ENCODE measurements around the gene PROK1.
A peak's percentile ranks its signal among the peaks of the same experiment; 100 is the strongest.

PROK1 gene

DNA sequence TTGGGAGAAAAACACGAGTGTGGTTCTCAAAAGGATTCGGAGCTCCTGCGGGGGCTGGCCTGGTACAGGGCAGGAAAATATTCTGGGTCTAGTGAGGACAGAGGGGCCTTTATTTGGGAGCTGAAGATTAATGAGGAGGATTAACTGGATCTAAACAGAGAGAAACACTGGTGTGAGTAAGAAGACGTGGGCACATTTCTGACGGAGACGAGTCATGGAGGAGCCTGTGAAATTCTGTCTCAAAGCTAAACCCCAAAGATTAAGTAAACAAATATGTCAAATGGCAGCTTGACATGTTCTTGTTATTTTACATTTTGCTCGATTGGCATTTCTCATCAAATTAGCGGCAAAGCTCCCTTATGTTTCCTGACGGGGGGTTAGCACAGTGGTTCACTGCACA lies 12.8 kb downstream of the PROK1 start:
- no peak for DNase-seq
- Mint-ChIP-seq H3K4me1 (no peaks in the 10 kb centered on the region), H3K36me3 (no peaks in the 10 kb centered on the region), H3K27me3 (peaks cover 14% of the 10 kb centered on the region), H3K9me3 (no peaks in the 10 kb centered on the region), H3K27ac (no peak overlapping the region), H3K4me3 (no peak overlapping the region)
- CTCF ChIA-PET: interaction anchor here (0.9 to 4.5 kb wide), 8 partner anchors 10 to 267 kb away, joined by 3 to 29 read pairs (median 6); no protein-coding TSS in a partner anchor

DNA sequence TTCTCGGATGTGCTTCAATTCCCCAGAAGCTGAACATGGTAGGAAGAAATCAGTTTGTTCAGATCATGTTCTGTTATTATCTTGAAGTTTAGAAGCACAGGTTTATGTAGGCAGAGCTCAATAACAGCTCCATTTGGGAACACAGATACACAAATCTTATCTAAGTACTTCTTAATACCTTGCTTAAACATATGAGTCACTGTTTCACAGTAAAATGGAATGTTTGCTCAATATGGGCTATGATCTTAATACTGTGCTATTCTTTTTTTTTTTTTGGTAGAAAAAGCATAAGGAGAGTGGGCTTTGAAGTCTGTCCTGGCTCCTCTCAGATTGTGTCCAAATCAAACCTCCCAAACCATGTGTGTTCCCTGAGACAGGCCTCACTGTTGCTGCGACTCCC lies 13.4 kb downstream of the PROK1 start:
- Mint-ChIP-seq H3K36me3 (no peaks in the 10 kb centered on the region), H3K4me1 (no peaks in the 10 kb centered on the region), H3K9me3 (no peaks in the 10 kb centered on the region), H3K27ac (no peak overlapping the region), H3K4me3 (no peak overlapping the region), H3K27me3 (peaks cover 14% of the 10 kb centered on the region)
- DNase-seq: no peak
- CTCF ChIA-PET: interaction anchor here (0.9 to 4.5 kb wide), 8 partner anchors 9 to 268 kb away, joined by 3 to 29 read pairs (median 7); no protein-coding TSS in a partner anchor

DNA sequence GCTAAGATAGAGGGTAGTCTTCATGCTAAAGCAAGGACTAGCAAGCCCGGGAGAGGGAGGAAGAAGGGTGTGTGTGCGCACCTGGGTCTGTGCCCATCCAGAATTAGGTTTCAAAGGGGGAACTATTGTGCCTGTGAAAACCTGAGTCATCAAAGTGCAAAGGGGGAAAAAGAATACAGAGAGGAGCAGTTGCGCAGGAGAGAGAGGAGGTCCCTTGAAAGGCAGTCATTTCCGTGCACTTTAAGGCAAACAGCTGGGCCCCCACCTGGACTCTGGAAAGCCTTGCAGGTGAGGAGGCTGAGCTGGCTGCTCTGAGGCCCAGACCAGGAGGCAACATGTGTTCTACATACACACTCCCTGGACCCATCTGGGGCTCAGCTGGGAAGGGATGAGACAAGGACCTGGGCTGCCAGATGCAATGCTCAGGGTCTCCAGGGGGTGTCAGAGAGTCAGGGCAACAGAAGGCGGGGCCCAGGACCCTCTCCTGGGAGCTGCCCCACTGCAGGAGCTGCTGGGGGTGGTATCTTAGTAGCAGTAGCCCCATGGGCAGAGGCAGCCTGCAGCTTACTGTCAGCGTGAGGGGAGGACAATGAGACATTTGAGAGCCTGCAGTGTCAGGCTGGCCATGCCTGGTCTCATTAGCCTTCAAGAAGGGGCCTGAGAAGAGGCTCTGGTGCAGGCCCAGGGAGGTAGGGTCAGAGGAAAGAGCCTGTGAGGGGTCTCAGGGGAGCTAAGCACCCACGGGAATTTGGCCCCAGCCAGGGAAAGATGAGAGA lies 14.3 kb downstream of the PROK1 start:
- no peaks in the 10 kb centered on the region for H3K9me3 Mint-ChIP-seq
- CTCF ChIA-PET: interaction anchor here (0.7 to 4.5 kb wide), 8 partner anchors 31 to 467 kb away, joined by 3 to 29 read pairs (median 6); no protein-coding TSS in a partner anchor

DNA sequence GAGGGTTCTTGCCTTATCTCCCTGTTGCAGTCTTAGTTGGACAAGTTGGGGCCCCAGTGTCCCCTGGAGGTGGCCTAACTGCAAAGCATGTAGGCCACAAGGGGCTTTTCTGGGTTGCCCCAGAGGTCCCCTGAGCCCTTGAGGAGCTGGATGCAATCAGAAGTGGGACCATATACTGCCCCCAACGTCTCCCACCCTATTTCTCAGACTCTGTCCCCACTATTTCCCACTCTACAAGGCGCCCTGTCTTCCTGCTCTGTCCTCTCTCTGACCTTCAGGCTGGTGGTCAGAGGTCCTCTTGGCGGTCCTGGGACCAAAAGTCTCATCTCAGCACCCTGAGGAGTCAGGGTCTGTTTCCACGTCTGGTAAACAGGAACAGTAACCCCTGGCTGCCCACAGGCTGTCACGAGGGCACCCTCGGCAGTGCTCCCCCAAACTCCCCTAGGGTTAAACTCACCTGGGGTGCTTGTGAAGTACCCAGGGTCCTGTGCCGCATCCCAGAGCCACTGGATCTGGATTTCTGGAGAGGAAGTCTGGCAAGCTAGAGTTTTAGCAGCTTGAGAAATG lies 14.9 kb downstream of the PROK1 start:
- CTCF ChIA-PET: interaction anchor here (0.7 to 4.5 kb wide), 8 partner anchors 30 to 467 kb away, joined by 3 to 29 read pairs (median 3); no protein-coding TSS in a partner anchor
- no peaks in the 10 kb centered on the region for H3K36me3 Mint-ChIP-seq
- no peak overlapping the region for H3K4me3 Mint-ChIP-seq
- no peak for DNase-seq
- H3K27me3 Mint-ChIP-seq: peaks cover 17% of the 10 kb centered on the region
- H3K4me1 Mint-ChIP-seq: no peaks in the 10 kb centered on the region
- H3K27ac Mint-ChIP-seq: no peak overlapping the region
- no peaks in the 10 kb centered on the region for H3K9me3 Mint-ChIP-seq

More for the DNA sequence above, 14.3 kb downstream of the PROK1 start:
- H3K4me1 Mint-ChIP-seq: no peaks in the 10 kb centered on the region
- H3K4me3 Mint-ChIP-seq: no peak overlapping the region
- no peak overlapping the region for H3K27ac Mint-ChIP-seq
- H3K27me3 Mint-ChIP-seq: peaks cover 14% of the 10 kb centered on the region
- no peaks in the 10 kb centered on the region for H3K36me3 Mint-ChIP-seq
- DNase-seq: no peak

DNA sequence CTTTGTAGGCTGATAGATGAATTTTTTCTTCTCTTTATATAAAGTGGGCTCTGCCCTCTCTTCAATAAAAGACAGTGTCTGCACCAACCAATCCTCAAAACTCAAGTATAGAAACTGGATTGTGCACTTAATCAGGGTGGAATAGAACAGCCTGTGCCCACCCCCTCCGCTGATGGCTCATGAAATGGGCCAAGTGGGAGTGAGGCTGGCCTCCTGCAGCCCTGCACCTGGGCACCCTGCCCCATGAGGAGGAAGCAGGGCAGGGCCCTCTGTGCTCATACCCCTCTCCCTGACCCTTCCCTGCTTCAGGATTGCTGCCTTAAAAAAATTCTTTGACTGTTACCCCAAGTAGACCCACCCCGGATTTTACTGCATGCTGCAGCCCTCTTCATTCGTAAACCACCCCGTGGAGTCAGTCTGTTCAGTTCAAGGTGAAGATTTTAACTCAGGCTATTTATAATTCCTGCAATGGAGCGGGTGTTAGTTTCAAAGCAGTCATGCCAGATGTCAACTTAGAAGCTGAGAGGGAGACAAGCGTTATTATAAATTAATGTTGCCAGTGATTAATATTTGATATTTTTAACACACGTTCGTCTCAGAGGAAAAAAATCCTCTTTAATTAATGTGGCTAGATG lies 15.8 kb downstream of the PROK1 start:
- Mint-ChIP-seq H3K27me3 (peaks cover 23% of the 10 kb centered on the region), H3K4me1 (no peaks in the 10 kb centered on the region), H3K4me3 (no peak overlapping the region), H3K27ac (no peak overlapping the region), H3K9me3 (no peaks in the 10 kb centered on the region), H3K36me3 (no peaks in the 10 kb centered on the region)
- DNase-seq: no peak
- CTCF ChIA-PET: interaction anchor here (3.0 to 4.4 kb wide), 2 partner anchors 29 to 259 kb away, joined by 10 to 29 read pairs; no protein-coding TSS in a partner anchor

DNA sequence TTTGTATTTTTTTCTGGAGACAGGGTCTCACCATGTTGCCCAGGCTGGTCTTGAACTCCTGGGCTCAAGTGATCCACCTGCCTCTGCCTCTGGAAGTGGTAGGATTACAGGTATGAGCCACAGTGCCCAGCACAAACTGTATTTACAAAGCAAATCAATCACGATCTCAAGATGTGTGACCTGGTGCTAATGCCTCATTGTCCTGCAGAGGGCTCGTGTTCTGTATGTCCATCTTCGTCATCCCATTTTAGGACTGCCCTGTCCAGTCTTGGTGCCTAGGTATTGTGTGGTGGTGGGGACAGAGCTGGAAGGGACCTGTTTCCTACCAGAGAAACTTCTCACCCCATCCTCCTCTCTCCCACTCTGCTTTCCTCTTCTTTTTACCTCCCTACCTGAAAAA lies 20.2 kb downstream of the PROK1 start:
- H3K9me3 Mint-ChIP-seq: no peaks in the 10 kb centered on the region
- H3K36me3 Mint-ChIP-seq: no peaks in the 10 kb centered on the region
- no peaks in the 10 kb centered on the region for H3K4me1 Mint-ChIP-seq
- CTCF ChIA-PET: no interaction called here
- H3K27ac Mint-ChIP-seq: no peak overlapping the region
- peaks cover 10% of the 10 kb centered on the region for H3K27me3 Mint-ChIP-seq
- H3K4me3 Mint-ChIP-seq: no peak overlapping the region
- DNase-seq: no peak

DNA sequence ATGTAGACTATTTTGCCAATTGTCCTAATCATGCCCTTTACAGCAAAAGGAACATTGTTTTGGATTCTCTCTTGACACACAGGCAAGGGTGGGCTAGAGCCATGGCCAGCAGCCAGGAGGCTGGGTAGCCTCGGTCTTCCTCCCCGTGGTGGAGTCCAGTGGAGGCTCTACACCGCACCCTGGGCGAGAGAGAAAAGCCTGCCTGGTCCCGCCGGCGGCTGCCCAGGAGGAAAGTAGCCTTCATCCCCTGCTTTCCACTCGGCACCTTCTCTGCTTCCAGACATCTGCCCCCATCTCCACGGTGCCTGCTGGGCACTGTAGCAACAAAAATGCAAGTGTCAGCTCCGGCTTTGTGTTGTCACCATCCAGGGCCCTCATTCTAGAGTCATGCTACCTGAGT lies 21.6 kb downstream of the PROK1 start:
- H3K9me3 Mint-ChIP-seq: no peaks in the 10 kb centered on the region
- no peak for DNase-seq
- peak overlapping the region; percentile 8 for H3K27ac Mint-ChIP-seq
- H3K36me3 Mint-ChIP-seq: no peaks in the 10 kb centered on the region
- peaks cover 9% of the 10 kb centered on the region for H3K27me3 Mint-ChIP-seq
- no peaks in the 10 kb centered on the region for H3K4me1 Mint-ChIP-seq
- CTCF ChIA-PET: interaction anchor here (0.7 to 3.2 kb wide), 3 partner anchors 23 to 265 kb away, joined by 3 to 15 read pairs (median 3); no protein-coding TSS in a partner anchor
- H3K4me3 Mint-ChIP-seq: no peak overlapping the region

DNA sequence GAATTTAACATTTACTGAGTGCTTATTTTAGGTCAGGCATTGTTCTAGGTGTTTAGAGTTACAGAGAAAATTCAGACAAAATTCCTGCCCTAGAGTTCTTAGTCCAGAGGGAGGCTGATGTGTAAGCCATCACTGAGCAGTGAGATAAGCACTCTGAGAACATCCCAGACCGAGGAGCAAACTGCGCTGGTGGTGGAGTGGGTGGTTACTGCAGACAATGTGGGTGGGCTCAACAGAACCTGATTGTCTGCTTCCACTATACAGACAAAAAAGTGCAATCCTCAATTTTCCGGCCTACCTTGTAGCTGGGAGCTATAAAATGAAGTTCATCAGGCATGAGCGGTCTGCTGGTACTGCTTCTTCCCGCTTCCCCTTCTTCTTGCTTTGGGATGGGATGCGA lies 23.5 kb downstream of the PROK1 start:
- H3K36me3 Mint-ChIP-seq: no peaks in the 10 kb centered on the region
- no peak overlapping the region for H3K4me3 Mint-ChIP-seq
- no peaks in the 10 kb centered on the region for H3K9me3 Mint-ChIP-seq
- peaks cover 13% of the 10 kb centered on the region for H3K27me3 Mint-ChIP-seq
- no peaks in the 10 kb centered on the region for H3K4me1 Mint-ChIP-seq
- H3K27ac Mint-ChIP-seq: no peak overlapping the region
- DNase-seq: no peak
- CTCF ChIA-PET: interaction anchor here (0.7 to 3.2 kb wide), 5 partner anchors 10 to 277 kb away, joined by 3 to 15 read pairs (median 3); no protein-coding TSS in a partner anchor

DNA sequence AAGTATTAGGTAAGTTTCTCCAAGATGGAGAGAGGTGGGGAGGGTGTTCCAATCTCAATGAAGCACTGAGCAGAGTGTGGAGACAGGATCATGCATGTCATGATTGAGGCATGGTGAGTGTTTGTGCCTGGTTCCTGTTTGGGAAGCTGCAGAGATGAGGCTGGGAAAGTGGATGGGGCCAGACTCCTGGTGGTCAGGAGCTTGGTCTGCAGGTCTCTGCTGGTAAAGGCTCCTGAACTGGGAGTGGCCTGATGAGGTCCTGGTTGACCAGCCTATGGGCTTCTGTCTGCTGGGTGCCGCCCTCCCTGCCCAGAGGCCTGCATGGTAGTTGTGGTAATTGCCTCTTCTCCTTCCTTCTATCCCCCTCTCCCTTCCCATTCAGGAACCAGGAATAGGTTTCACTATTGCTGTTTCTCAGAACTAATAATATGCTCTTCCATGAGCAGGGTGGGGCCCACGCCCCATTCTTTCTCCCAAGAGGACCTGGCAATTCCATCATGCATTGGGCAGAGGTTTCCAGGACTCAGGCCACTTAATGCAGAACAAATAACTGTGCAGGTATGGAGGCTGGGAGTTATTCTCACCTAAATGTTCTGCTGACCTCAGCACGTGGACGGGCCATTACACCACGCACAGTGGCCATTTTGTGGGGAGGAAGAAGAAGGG lies 24.5 kb downstream of the PROK1 start:
- Mint-ChIP-seq H3K27me3 (peaks cover 13% of the 10 kb centered on the region), H3K9me3 (no peaks in the 10 kb centered on the region), H3K36me3 (no peaks in the 10 kb centered on the region), H3K27ac (no peak overlapping the region), H3K4me1 (no peaks in the 10 kb centered on the region), H3K4me3 (no peak overlapping the region)
- CTCF ChIA-PET: interaction anchor here (3.2 kb wide), 1 partner anchor 20 kb away, joined by 15 read pairs; no protein-coding TSS in a partner anchor
- DNase-seq: no peak

DNA sequence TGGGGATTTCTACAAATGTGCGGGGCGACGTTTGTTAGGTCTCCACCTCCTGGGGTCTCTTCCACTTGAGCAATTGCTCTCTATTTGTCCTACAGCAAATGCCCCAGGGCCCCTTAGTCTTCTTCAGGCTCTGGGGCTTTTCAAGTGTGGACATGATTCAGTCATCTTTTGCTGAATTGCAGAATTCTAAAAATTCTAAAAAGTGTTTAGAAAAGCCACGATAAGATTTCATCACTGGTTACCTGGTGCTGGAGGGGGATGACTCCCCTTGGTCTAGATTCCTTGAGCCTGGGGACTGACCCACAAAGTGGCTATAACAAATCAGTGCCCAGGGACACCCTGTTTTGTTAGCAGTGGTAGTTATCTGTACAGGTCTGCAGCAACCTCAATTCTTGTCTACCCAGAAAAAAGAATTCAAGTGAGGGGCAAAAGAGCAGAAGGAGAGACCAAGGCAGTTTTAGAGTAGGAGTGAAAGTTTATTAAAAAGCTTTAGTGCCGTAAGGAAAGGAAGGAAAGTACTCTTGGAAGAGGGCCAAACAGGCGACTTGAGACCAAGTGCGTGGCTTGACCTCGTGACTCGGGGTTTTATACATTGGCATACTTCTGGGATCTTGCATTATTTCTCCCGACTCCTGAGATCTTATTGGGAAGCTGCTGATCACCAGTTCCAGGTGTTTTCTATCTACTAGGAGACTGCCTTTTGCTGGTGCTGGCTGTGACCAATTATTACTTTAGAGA lies 25.2 kb downstream of the PROK1 start:
- Mint-ChIP-seq H3K27ac (no peak overlapping the region), H3K27me3 (peaks cover 6% of the 10 kb centered on the region), H3K4me3 (no peak overlapping the region), H3K4me1 (no peaks in the 10 kb centered on the region), H3K9me3 (no peaks in the 10 kb centered on the region), H3K36me3 (no peaks in the 10 kb centered on the region)
- DNase-seq: no peak
- CTCF ChIA-PET: interaction anchor here (7.5 kb wide), 1 partner anchor 20 kb away, joined by 57 read pairs; no protein-coding TSS in a partner anchor

DNA sequence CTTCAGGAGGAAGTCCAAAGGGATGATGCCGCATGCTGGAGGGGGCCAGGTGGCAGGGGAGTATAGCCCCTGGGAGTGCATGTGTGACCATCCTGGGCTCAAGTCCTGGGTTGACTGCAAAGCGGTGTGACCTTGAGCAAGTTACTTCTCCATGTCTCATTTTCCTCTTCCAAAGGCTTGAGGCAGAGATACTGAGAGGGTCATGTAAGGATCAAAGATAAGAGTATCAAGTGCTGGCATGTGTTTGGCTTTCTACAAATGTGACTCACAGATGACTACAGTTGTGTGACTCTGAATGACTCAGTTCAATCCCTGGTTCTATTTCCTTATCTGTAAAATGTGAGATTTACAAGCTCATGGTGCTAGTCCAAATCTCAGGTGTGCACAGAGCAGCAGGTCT lies 26.1 kb downstream of the PROK1 start:
- Mint-ChIP-seq H3K36me3 (no peaks in the 10 kb centered on the region), H3K4me3 (no peak overlapping the region), H3K27ac (no peak overlapping the region), H3K4me1 (no peaks in the 10 kb centered on the region), H3K27me3 (peaks cover 12% of the 10 kb centered on the region), H3K9me3 (no peaks in the 10 kb centered on the region)
- CTCF ChIA-PET: interaction anchor here (7.5 kb wide), 1 partner anchor 19 kb away, joined by 57 read pairs; no protein-coding TSS in a partner anchor
- DNase-seq: no peak

DNA sequence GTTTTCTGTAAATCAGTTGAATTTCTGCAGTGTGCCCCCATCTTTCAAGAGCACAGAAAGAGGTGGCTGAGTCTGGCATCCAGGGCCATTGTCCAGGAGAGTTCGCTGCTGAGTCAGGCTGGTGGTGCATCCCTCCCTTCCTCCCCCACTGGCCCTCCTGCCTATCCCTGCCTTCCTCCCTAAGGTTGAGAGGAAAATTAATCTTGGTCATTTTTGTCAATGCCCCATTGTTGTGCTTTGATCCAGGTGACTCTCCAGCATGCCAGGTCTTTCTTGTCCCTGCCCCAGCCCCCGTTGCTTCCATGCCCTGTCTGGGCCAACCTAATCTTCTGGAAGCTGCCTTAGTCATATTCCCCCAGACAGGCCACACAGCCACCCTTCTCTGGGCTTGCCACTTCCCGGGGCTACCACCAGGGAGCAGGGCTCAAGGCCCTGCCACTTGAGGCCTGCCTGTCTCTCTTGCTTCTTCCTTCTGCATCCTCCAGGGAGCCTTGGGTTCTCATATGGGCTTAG lies 26.6 kb downstream of the PROK1 start:
- Mint-ChIP-seq H3K9me3 (no peaks in the 10 kb centered on the region), H3K36me3 (no peaks in the 10 kb centered on the region), H3K27me3 (peaks cover 14% of the 10 kb centered on the region), H3K4me1 (no peaks in the 10 kb centered on the region), H3K27ac (no peak overlapping the region), H3K4me3 (no peak overlapping the region)
- peak; percentile 37 for DNase-seq
- CTCF ChIA-PET: interaction anchor here (7.5 kb wide), 1 partner anchor 19 kb away, joined by 57 read pairs; no protein-coding TSS in a partner anchor

DNA sequence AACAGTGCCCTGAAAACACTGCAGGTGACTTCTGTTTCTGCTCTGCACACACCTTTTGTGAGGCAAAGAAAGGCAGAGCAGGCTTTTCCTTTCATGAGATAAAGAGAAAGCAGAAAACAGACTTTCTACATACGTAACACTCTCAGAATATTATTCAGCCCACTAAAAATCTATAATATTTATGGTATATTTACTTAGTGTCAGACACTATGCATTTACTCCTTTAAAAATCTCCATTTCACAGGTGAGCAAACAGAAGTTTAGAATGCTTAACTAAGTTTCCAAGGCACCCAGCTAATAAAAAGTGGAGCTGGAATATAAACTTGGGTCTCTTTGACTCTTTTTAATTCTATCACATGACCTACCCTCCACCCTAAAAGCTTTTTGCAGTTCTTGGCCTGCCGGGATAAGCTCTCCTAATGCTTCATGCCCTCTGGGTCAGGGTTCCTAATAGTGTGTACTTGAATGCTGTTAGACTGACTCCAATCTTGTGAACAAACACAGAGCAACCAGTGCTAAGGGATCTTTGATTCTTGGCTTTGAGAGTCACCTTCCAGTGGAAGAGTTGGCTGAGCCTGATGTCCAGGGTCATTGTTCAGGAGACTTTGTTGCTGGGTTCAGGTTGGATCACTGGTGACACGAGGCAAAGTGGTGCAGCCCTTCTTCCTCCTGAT lies 27.2 kb downstream of the PROK1 start:
- peaks cover 20% of the 10 kb centered on the region for H3K27me3 Mint-ChIP-seq
- no peak overlapping the region for H3K27ac Mint-ChIP-seq
- no peaks in the 10 kb centered on the region for H3K4me1 Mint-ChIP-seq
- no peak for DNase-seq
- no peaks in the 10 kb centered on the region for H3K36me3 Mint-ChIP-seq
- CTCF ChIA-PET: interaction anchor here (1.1 to 7.5 kb wide), 2 partner anchors 17 to 18 kb away, joined by 4 to 57 read pairs; no protein-coding TSS in a partner anchor
- H3K9me3 Mint-ChIP-seq: no peaks in the 10 kb centered on the region
- no peak overlapping the region for H3K4me3 Mint-ChIP-seq
